HepG2 (cell line): Measurements from ENCODE around the gene TRPC3.

ENCODE experiments used
- CREB1 ChIP-seq, 2 experiments: fragments of 450-650 bp in 1 of 2; IDR thresholded peaks; 2 replicates each; pipeline ENCODE4 v1.6.1; 2016 to 2017; ENCODE audit warnings: control low read depth in 1 of 2, mild to moderate bottlenecking in 1 of 2, missing compliant biosample characterization in 1 of 2, missing genetic modification characterization in 1 of 2
- EP300 ChIP-seq, 3 experiments: sonication (generic) in 1 of 3; formaldehyde crosslinking in 1 of 3; IDR thresholded peaks; 2 replicates each; pipeline versions ENCODE4 v1.5.1 to v1.6.1; 2011 to 2020; ENCODE audit warnings: low read depth in 2 of 3, low read length in 2 of 3, borderline replicate concordance in 1 of 3, improper control_type of control experiment in 1 of 3, mild to moderate bottlenecking in 1 of 3, missing genetic modification reagents in 1 of 3, moderate library complexity in 1 of 3
- GTF2F1 ChIP-seq: fragments of 150-350 bp; IDR thresholded peaks from 2 replicates; pipeline ENCODE4 v1.6.1; 2014; ENCODE audit warnings: low read length
- SALL2 ChIP-seq: sonication (generic); formaldehyde crosslinking; IDR thresholded peaks from 2 replicates; pipeline ENCODE4 v1.8.1; 2023; ENCODE audit warnings: mild to moderate bottlenecking, missing genetic modification reagents, inconsistent platforms
- SUZ12 ChIP-seq: fragments of 150-350 bp; IDR thresholded peaks from 2 replicates; pipeline ENCODE4 v1.6.1; 2014; ENCODE audit warnings: low read depth, low read length
- ZNF225 ChIP-seq: sonication (generic); formaldehyde crosslinking; IDR thresholded peaks from 2 replicates; pipeline ENCODE4 v1.4.0; 2020; ENCODE audit warnings: mild to moderate bottlenecking, missing genetic modification reagents
- ZNF350 ChIP-seq: sonication (generic); formaldehyde crosslinking; IDR thresholded peaks from 2 replicates; pipeline ENCODE4 v1.4.0; 2020; ENCODE audit warnings: mild to moderate bottlenecking, low read depth, missing genetic modification reagents, borderline replicate concordance
- ZNF530 ChIP-seq: sonication (generic); formaldehyde crosslinking; IDR thresholded peaks from 2 replicates; pipeline ENCODE4 v1.5.0; 2020; ENCODE audit warnings: low read depth, mild to moderate bottlenecking, missing genetic modification reagents
- TF ChIP-seq, protein P1 (sequence below): sonication (generic); formaldehyde crosslinking; IDR thresholded peaks from 2 replicates; pipeline ENCODE4 v1.8.0; 2023; ENCODE audit warnings: mild to moderate bottlenecking, missing genetic modification reagents
- TF ChIP-seq, protein P2 (sequence below): sonication (generic); formaldehyde crosslinking; IDR thresholded peaks from 2 replicates; pipeline ENCODE4 v1.5.0; 2020; ENCODE audit warnings: mild to moderate bottlenecking, missing genetic modification reagents, moderate library complexity
- TF ChIP-seq, protein P3 (sequence below), 2 experiments: fragments of 450-650 bp in 1 of 2; sonication (generic) in 1 of 2; formaldehyde crosslinking in 1 of 2; IDR thresholded peaks; 2 replicates each; pipeline versions ENCODE4 v1.6.1 to v1.8.0; 2016 to 2022; ENCODE audit warnings: antibody characterized with exemption in 1 of 2, mild to moderate bottlenecking in 1 of 2, missing genetic modification reagents in 1 of 2
- TF ChIP-seq, protein P4 (sequence below): sonication (generic); formaldehyde crosslinking; IDR thresholded peaks from 2 replicates; pipeline ENCODE4 v1.4.0; 2020; ENCODE audit warnings: missing genetic modification reagents

DNA sequence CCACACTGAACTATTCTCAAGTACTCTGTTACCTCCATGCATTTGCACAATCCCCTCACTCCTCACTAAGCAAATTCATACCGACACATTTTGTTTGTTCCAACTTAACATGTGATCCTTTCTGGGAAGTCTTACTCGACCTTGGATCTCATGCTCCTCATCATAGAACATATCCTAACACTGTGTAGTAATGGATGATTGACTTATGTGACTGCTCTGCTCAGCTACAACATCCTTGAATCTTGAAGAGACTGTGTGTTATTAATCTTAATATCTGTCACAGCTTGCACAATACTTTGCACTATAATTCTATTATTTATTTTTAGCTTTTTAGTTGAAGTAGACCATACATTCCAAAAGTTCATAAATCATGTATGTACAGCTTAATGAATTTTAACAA, 23.9 kb upstream of the TRPC3 start:
- TF ChIP-seq, protein P1, sequence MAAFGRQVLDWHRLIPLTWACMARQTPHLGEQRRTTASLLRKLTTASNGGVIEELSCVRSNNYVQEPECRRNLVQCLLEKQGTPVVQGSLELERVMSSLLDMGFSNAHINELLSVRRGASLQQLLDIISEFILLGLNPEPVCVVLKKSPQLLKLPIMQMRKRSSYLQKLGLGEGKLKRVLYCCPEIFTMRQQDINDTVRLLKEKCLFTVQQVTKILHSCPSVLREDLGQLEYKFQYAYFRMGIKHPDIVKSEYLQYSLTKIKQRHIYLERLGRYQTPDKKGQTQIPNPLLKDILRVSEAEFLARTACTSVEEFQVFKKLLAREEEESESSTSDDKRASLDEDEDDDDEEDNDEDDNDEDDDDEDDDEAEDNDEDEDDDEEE (CRISPR knock-in tag): no peak
- TF ChIP-seq ZNF350 (CRISPR knock-in tag) (no peak), ZNF225 (no peak), EP300 (IDR thresholded peaks at IDR 0.05; ENCODE audit: low read depth in 2 of 2, low read length in 2 of 2) (no peak), EP300 (CRISPR knock-in tag; IDR thresholded peaks at IDR 0.05; ENCODE audit: borderline replicate concordance) (no peak), SALL2 (CRISPR knock-in tag) (no peak), ZNF530 (CRISPR knock-in tag) (no peak), CREB1 (IDR thresholded peaks at IDR 0.05) (no peak), CREB1 (CRISPR knock-in tag; IDR thresholded peaks at IDR 0.05) (no peak), GTF2F1 (no peak), SUZ12 (no peak)
- TF ChIP-seq, protein P2, sequence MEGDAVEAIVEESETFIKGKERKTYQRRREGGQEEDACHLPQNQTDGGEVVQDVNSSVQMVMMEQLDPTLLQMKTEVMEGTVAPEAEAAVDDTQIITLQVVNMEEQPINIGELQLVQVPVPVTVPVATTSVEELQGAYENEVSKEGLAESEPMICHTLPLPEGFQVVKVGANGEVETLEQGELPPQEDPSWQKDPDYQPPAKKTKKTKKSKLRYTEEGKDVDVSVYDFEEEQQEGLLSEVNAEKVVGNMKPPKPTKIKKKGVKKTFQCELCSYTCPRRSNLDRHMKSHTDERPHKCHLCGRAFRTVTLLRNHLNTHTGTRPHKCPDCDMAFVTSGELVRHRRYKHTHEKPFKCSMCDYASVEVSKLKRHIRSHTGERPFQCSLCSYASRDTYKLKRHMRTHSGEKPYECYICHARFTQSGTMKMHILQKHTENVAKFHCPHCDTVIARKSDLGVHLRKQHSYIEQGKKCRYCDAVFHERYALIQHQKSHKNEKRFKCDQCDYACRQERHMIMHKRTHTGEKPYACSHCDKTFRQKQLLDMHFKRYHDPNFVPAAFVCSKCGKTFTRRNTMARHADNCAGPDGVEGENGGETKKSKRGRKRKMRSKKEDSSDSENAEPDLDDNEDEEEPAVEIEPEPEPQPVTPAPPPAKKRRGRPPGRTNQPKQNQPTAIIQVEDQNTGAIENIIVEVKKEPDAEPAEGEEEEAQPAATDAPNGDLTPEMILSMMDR (CRISPR knock-in tag): no peak
- TF ChIP-seq, protein P3, sequence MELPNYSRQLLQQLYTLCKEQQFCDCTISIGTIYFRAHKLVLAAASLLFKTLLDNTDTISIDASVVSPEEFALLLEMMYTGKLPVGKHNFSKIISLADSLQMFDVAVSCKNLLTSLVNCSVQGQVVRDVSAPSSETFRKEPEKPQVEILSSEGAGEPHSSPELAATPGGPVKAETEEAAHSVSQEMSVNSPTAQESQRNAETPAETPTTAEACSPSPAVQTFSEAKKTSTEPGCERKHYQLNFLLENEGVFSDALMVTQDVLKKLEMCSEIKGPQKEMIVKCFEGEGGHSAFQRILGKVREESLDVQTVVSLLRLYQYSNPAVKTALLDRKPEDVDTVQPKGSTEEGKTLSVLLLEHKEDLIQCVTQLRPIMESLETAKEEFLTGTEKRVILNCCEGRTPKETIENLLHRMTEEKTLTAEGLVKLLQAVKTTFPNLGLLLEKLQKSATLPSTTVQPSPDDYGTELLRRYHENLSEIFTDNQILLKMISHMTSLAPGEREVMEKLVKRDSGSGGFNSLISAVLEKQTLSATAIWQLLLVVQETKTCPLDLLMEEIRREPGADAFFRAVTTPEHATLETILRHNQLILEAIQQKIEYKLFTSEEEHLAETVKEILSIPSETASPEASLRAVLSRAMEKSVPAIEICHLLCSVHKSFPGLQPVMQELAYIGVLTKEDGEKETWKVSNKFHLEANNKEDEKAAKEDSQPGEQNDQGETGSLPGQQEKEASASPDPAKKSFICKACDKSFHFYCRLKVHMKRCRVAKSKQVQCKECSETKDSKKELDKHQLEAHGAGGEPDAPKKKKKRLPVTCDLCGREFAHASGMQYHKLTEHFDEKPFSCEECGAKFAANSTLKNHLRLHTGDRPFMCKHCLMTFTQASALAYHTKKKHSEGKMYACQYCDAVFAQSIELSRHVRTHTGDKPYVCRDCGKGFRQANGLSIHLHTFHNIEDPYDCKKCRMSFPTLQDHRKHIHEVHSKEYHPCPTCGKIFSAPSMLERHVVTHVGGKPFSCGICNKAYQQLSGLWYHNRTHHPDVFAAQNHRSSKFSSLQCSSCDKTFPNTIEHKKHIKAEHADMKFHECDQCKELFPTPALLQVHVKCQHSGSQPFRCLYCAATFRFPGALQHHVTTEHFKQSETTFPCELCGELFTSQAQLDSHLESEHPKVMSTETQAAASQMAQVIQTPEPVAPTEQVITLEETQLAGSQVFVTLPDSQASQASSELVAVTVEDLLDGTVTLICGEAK (IDR thresholded peaks at IDR 0.05): no peak
- TF ChIP-seq, protein P3 (CRISPR knock-in tag; IDR thresholded peaks at IDR 0.05): no peak
- TF ChIP-seq, protein P4, sequence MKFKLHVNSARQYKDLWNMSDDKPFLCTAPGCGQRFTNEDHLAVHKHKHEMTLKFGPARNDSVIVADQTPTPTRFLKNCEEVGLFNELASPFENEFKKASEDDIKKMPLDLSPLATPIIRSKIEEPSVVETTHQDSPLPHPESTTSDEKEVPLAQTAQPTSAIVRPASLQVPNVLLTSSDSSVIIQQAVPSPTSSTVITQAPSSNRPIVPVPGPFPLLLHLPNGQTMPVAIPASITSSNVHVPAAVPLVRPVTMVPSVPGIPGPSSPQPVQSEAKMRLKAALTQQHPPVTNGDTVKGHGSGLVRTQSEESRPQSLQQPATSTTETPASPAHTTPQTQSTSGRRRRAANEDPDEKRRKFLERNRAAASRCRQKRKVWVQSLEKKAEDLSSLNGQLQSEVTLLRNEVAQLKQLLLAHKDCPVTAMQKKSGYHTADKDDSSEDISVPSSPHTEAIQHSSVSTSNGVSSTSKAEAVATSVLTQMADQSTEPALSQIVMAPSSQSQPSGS (CRISPR knock-in tag): no peak
